NCI-H1694 (cell line): ENCODE data around the gene ZCCHC7.
"Not testable (repeated sequence)": the region's sequence is repeated elsewhere in the genome, so short reads cannot be mapped to it uniquely, and the experiment has no call there.

Experiments used
- DNase-seq: peaks from one replicate; lab custom pipeline; 2025; lab: John Stamatoyannopoulos, UW

Gene ZCCHC7

GRCh38 chr9:37255187-37255586, 134.8 kb downstream of the ZCCHC7 start:
- DNase-seq: no peak

DNA sequence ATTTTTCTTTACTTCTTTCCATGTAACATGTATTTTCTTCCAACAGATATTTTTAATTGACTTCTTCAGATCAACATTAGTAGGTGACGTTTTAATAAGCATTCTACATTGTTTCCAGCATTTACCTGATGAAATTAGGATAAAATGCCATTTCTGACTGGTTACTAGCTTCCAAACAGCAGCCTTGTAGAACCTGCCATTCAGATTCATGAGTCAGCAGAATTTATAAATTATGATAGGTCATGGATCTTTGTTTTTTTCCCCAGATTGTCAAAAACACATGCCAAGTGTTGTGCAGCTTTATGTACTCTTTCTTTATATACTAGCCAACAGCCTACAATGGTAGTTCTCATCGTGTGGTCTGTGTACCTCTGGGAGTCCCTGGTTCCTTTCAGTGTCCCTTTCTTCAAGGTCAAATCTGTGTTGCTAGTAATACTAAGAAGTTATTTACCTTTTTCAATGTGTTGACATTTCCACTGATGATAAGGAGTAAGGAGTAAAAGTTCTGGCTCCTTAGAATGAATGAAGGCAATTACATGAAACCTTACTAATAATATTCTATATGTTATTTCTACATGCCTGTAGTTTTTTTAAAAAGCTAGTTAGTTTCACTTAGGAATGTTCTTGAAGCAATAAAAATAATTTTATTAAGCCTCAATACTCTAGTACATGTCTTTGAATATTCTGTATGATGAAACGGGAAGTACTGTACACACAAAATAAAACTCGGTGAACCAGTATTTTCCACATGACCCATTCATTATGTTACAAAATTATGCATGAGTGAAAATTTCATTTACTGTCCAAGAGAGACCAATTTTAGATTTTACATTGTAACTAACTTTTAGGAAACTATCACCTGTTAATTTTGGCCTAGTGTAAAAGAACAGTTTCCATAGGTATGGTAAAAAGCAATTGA, 135.8 kb downstream of the ZCCHC7 start:
- DNase-seq: no peak

- no peak for DNase-seq
Measured at GRCh38 chr9:37259951-37260350, 139.6 kb downstream of the ZCCHC7 start.

DNA sequence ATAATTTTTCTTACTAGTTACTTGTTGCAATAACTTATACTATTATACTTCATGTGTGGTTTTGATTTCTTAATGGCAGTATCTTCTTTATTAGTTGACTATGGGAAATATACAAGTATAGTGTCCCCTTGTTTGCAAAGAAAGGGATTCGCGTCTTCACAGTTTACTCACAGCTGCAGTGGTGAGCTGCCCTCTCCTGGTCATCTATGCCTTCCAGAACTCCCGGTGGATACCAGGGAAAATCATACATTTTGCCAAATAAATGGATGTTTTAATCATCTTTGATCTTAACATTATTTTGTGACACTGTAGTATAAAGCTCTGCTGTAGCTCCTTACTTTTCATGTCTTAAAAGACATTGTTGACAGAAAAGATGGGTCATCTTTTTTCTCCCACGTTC, 142.0 kb downstream of the ZCCHC7 start:
- no peak for DNase-seq

DNA sequence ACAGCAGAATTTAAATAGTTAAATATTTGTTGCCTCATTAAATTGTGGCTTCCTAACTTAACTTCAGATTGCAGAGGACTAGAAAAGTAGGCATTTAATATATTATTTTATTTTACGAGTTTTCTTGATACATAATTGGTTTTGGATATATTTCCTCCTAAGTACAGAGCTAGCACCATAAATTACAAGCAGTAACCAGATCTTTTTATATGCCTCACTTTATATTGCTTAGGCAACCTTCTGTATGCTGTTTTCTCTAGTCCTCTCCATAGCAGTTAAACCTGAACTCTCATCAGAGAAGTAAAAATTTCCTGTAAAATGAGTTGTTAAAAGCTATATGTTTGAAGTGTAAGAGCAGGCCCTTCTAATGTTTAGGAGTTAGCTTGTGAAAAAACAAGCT, 144.2 kb downstream of the ZCCHC7 start:
- DNase-seq: no peak

DNA sequence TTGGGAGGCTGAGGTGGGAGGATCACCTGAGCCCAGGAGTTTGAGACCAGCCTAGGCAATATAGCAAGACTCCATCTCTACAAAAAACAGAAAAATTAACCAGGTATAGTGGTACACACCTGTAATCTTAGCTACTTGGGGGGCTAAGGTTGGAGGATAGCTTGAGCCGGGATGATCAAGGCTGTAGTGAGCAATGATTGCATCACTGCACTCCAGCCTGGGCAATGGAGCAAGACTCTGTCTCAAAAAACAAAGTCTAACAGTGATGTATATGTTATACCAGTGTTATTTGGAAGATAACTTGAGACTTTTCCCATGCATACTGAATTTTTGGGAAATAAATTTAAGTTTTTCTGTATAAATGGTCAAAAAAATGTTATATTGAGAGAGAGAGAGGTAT, 146.3 kb downstream of the ZCCHC7 start:
- DNase-seq: no peak

GRCh38 chr9:37269221-37269620, 148.8 kb downstream of the ZCCHC7 start:
- no peak for DNase-seq

DNA sequence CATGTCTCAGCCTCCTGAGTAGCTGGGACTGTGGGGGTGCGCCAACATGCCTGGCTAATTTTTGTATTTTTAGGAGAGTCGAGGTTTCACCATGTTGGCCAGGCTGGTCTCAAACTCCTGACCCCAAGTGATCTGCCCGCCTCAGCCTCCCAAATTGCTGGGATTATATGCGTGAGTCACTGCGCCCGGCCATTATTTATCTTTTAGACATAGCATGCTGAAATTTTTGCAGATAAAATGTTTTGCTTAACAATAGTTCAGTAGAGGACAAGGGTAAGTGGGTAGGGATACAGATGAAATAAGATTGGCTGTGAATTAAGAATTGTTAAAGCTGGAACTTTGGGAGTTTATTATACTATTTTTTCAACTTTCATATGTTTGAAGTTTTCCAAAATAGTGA, 151.3 kb downstream of the ZCCHC7 start:
- DNase-seq: no peak

DNA sequence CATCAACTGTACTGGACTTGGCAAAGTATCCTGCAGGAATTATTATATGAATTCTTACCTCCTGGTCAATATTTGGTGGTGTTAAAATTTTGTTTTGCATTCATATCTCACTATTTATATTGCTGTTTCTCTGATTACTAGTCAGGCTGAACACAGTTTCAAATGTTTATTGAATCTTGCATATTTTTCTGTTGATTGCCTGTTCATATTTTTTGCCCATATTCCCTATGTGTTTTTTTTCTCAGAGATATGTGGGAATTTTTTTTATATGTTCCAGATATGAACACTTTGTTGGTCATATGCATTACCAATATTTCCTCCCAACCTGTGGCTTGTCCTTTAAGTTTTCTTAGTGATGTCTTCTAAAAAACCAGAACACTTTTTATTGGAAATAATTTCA, 153.2 kb downstream of the ZCCHC7 start:
- DNase-seq: no peak

- no peak for DNase-seq
Measured at GRCh38 chr9:37281541-37281940, 161.2 kb downstream of the ZCCHC7 start.

DNA sequence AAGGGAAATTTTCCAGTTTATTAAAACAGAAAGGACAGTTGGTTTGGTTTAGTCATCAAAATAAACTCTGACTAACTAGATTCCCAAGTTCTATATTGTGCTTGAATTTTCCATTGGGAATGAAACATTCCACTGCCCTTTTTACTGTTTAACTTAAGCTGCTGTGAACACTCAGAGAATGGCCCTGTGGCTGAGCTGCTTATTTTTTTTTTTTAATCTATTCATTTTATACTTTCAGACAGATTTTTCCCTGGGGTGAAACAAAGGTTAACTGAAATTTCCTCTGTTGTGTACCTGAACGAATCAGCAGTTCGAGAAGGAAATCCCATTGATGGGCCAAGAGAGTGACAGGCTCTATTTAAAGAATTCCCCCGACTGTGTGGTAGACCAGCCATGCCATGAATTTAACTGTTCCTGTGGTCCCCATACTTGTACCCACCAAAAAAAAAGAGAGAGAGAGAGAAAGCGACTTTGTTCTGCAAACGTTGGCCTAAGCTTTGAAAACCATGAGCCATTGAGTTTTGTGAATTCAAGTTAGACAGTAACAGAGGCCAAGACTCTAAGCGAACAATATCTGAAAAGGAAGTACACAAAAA, 163.5 kb downstream of the ZCCHC7 start:
- no peak for DNase-seq

GRCh38 chr9:37284636-37285035, 164.3 kb downstream of the ZCCHC7 start:
- no peak for DNase-seq

GRCh38 chr9:37286530-37287175, 166.3 kb downstream of the ZCCHC7 start:
- no peak for DNase-seq

GRCh38 chr9:37287317-37287716, 166.9 kb downstream of the ZCCHC7 start:
- DNase-seq: no peak

DNA sequence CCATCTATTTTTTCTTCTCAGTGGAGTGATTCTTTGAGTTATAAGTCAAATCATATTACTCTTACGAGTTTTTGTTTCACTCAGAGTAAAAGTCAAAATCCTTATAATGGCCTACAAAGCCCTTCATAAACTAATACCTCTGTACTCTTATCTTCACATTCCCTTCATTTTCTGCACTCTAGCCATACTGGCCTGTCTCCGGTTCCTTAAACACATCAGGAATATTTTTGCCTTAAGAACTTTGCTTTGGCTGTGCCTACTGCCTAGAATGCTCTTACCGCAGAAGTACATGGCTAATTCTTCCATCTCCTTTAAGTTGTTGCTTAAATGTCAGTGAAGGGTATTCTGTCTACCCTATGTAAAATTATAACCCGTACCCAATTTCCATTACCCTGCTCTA, 169.3 kb downstream of the ZCCHC7 start:
- DNase-seq: no peak

DNA sequence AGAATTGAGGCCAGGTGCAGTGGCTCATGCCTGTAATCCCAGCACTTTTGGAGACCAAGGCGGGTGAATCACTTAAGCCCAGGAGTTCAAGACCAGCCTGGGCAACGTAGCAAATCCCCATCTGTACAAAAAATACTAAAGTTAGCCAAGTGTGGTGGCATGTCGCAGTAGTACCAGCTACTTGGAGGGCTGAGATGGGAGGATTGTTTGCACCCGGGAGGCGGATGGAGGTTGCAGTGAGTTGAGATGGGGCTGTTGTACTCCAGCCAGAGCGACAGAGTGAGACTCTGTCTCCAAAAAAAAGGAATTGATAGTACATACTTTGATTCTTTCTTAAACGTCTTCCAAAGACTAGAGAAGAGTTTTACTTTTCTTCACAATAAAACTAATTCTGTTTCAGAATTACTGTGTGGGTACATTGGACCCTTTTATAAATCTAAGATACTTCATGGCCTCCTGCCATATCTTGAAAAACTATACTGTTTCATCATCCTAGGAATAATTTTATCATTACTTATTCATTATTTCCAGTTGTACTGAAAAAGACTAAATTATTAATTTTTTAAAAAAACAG, 170.1 kb downstream of the ZCCHC7 start:
- DNase-seq: no peak

DNA sequence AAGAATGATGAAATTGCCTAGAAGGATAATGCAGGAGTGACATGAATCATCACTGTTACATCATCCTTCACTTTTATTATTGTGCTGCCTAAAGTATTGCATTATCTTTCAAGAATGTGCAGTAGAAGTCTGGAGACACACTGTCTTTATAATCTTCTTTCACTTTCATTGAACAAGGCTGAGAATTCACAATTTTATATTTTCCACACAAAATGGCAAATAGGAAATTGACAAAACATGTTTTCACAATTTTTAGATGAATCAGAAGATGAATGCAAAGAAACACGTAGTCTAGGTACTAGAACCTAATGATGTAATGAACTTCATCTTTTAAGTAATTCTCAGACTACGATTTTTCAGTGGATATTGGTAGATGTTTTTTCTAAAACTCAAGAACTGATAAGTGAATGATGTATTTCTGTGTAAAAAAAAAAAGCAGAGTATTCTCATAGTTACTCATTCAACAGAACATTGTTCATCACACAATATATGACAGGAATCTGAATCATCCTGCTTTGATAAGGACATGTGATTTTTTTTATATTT, 170.6 kb downstream of the ZCCHC7 start:
- DNase-seq: no peak

DNA sequence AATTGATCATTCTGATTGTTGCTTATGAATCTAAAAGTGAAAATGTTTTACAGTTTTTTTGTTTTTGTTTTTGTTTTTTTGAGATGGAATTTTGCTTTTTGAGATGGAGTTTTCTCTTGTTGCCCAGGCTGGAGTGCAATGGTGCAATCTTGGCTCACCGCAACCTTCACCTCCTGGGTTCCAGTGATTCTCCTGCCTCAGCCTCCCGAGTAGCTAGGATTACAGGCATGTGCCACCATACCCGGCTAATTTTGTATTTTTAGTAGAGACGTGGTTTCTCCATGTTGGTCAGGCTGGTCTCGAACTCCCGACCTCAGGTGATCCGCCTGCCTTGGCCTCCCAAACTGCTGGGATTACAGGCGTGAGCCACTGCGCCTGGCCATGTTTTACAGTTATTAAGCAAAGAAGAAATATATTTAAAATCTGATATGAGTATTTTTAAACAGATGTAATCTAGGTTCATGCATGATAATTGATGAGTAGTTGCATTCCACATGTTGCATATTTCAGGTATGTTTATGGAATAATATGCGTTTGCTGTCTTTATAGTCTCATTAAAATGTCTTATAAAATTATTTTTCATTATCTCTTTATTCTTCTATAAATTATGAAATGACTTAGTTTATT, 171.4 kb downstream of the ZCCHC7 start:
- not testable (repeated sequence) for DNase-seq

DNA sequence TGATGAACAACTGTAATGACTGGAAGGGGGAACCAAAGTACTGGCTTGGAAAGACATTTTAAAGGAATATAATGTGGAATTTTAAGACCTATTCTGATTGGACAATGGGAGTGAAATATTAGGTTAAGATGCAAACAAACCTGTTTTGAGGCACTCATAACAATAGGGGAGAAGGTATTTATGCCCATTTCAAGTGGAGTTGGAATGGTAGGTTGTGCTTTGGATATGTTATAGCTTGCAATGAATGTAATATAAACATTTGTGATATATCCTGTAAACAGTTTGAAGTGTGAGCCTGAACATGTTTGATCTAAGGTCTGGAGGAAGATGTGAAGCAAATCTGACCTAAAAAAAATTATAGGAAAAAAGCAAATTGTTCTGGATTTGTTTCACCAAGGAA, 172.5 kb downstream of the ZCCHC7 start:
- DNase-seq: no peak

DNA sequence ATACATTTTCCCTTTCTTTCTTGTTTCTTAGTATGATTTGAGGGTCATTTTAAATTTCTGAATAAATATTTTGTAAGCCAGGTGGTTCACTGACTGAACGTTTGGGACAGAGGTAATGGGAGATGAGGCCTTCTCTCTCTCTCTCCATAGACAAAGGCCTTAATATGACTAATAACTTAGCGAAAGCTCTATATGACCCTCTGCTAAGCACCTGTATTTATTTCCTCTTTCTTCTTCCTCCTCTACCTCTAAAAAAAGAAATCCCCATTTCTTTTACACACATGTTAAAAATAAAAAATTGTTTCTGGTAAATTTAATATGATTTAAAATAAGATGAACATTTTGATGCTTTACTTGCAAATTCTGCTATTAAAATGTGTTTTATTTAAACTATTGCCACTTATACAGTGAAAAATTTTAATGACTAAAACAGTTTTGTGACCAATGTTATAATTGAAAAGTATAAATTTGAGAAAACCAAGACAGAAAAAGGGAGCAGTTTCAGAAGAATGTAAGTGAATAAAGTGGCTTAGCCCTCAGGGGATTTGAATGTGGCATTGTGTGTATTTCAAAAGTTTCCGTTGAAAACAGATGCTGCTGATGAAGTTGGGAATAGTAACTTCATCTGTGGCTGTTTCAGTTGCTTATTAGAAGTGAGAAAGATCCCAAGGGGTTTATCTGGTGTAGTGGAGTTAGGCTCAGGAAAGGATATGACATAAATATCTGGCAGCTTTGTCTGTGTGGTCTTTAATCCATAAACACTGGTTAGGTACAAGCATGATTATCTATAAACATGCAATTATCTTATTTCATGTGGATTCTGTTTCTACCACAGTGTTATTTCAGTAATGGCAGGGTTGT, 173.5 kb downstream of the ZCCHC7 start:
- no peak for DNase-seq

DNA sequence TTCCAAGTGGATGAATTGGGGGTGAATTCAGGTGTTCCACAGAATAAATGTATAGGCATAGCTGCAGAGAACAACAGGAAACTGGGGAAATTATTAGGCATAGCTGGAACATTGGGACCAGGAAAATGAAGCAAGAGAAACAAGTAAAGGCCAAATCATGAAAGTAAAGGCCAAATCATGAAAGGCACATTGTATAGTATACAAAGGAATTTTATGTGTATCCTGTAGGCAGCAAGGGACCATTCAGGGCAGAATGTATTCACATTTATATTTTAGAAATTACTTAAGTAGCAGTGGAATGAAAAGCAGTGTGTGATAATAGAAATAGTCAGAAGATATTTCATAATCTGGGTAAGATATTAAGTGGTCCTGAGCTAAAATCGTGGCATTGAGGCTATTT, 174.8 kb downstream of the ZCCHC7 start:
- no peak for DNase-seq
